Mammary epithelial cell (primary cell): ENCODE results near the gene UBC.

Experiments used
- EZH2 ChIP-seq: IDR thresholded peaks from 2 replicates; pipeline ENCODE4 v1.6.1; 2012; ENCODE audit warnings: low read length, inconsistent platforms, borderline replicate concordance
- TF ChIP-seq, protein P1 (sequence below), 2 donors: IDR thresholded peaks in 1 of 2; conservative IDR thresholded peaks in 1 of 2; 2 replicates each; pipeline ENCODE4 v1.5.1; 2011 to 2012; ENCODE audit warnings: inconsistent platforms in 2 of 2, low read length in 2 of 2, mild to moderate bottlenecking in 2 of 2, control low read depth in 1 of 2, low read depth in 1 of 2; ENCODE audit not compliant: insufficient read depth in 1 of 2; ENCODE audit errors: extremely low read depth in 1 of 2

DNA sequence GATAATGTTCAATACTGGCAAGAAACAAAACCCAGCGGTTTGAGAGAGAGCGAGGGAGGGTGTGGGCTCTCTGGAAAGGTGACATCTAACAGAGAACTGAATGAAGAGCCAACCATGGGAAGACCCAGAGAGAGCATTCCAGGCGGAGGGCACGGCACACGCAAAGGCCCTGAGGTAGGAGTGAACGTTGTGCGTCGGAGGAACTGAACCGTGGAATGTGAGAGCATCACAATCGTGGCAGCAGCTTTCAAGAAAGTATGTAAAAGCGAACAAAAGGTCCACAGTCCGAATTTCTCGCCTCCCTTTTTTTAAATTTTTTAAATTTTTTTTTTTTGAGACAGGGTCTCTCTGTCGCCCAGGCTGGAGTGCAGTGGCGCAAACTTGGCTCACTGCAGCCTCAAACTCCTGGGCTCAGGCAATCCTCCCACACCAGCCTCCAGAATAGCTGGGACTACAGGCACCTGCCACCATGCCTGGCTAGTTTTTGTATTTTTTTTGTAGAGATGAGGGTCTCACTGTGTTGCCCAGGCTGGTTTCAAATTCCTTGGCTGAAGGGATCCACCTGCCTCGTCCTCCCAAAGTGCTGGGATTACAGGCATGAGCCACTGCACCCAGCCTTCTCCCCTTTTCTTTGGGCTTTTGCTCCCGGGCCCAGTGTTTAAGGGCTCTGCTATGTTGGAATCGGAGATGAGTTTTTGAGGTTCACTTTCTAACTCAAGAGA lies 35.5 kb downstream of the UBC start:
- TF ChIP-seq, protein P1, sequence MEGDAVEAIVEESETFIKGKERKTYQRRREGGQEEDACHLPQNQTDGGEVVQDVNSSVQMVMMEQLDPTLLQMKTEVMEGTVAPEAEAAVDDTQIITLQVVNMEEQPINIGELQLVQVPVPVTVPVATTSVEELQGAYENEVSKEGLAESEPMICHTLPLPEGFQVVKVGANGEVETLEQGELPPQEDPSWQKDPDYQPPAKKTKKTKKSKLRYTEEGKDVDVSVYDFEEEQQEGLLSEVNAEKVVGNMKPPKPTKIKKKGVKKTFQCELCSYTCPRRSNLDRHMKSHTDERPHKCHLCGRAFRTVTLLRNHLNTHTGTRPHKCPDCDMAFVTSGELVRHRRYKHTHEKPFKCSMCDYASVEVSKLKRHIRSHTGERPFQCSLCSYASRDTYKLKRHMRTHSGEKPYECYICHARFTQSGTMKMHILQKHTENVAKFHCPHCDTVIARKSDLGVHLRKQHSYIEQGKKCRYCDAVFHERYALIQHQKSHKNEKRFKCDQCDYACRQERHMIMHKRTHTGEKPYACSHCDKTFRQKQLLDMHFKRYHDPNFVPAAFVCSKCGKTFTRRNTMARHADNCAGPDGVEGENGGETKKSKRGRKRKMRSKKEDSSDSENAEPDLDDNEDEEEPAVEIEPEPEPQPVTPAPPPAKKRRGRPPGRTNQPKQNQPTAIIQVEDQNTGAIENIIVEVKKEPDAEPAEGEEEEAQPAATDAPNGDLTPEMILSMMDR (conservative IDR thresholded peaks at IDR 0.05 in 1 of 2, IDR thresholded peaks at IDR 0.05 in 1 of 2; ENCODE audit: extremely low read depth in 1 of 2, insufficient read depth in 1 of 2, low read depth in 1 of 2, low read length in 2 of 2): no peak
- no peak for TF ChIP-seq EZH2
